Spinal cord (tissue), 10 donors: ENCODE results near the gene UNC5C. TPM values are rescaled to one million over a fixed set of nuclear protein-coding genes. Genes with fewer than 3 reads are reported as not detected.

Source experiments
- DNase-seq, 6 donors: peaks; one replicate each; pipeline versions ENCODE4 v3.0.0 to v3.0.0-alpha.2; 2013 to 2015; ENCODE audit warnings: low spot score in 6 of 6, low read depth in 4 of 6
- H3K27ac ChIP-seq: one replicate; pipeline ENCODE4 v1.5.1; 2013; ENCODE audit warnings: low read depth, low read length, control low read depth
- H3K27me3 ChIP-seq: one replicate; pipeline ENCODE4 v1.6.1; 2013; ENCODE audit warnings: low read length; ENCODE audit not compliant: control insufficient read depth, insufficient read depth
- H3K36me3 ChIP-seq: one replicate; pipeline ENCODE4 v1.6.1; 2013; ENCODE audit warnings: low read length; ENCODE audit not compliant: control insufficient read depth, insufficient read depth
- H3K4me1 ChIP-seq: one replicate; pipeline ENCODE4 v1.6.1; 2013; ENCODE audit warnings: low read length; ENCODE audit not compliant: control insufficient read depth, insufficient read depth
- H3K4me3 ChIP-seq: one replicate; pipeline ENCODE4 v1.5.1; 2013; ENCODE audit warnings: low read depth, low read length, control low read depth
- H3K9me3 ChIP-seq: one replicate; pipeline ENCODE4 v1.6.1; 2013; ENCODE audit warnings: low read length; ENCODE audit not compliant: control insufficient read depth, insufficient read depth
- WGBS: methylation state at CpG from one replicate; pipeline ENCODE4 v1.1.5; 2013; ENCODE audit warnings: missing lambda C conversion rate; ENCODE audit not compliant: insufficient coverage; 5-methylcytosine and 5-hydroxymethylcytosine counted together
- polyA plus RNA-seq, 2 donors: library from polyadenylated mRNA; unstranded; fragments of 120-200 nt; gene quantifications; one replicate each; pipeline ENCODE4 v1.2.1, GENCODE V29; 2013; ENCODE audit not compliant: insufficient read length in 2 of 2
- total RNA-seq, 2 donors: library from RNA; depleted of rRNA in 1 of 2; stranded (reverse); fragments of 120-200 nt in 1 of 2; fragments of >200 nt in 1 of 2; gene quantifications; one replicate each; pipeline versions ENCODE4 v1.2.3 to v1.2.4, GENCODE V29; 2013 to 2014
- donor health status: healthy.

The UNC5C gene
- total and polyA plus RNA-seq, 4 donors = 11.3 to 33.2 (median 20.7) TPM

- no peaks in the 10 kb centered on the region for H3K27me3 ChIP-seq
- H3K4me1 ChIP-seq = peaks cover 5% of the 10 kb centered on the region
- peaks cover 5% of the 10 kb centered on the region for H3K36me3 ChIP-seq
- no peak for DNase-seq
- no peak overlapping the region for H3K27ac ChIP-seq
- 97% methylated on average over 6 of the region's 7 CpGs for WGBS
- H3K4me3 ChIP-seq = no peak overlapping the region
- H3K9me3 ChIP-seq = no peaks in the 10 kb centered on the region
Measured at GRCh38 chr4:95198961-95199360, 349.8 kb downstream of the UNC5C start.

DNA sequence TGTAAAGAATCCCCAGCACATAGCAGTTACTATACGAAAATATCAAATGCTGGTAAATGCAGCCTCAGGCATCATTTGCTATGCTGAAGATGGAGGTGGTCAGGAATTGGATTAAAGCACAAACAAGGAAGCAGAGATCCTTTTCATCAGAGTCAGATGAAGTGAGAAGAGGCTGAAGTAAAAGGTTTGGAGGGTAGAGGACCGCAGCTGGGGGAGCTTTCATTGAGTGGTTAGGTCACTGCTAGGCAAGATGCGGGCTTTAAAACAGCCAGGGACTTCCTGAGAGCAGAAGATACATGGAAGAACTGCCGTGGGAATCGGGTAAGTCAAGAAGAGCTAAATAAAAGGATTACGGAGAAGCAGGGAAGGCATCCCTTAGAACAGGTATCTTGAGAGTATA is 351.4 kb downstream of the UNC5C start:
- no peak for DNase-seq
- Histone ChIP-seq H3K27ac (no peak overlapping the region), H3K9me3 (no peaks in the 10 kb centered on the region), H3K36me3 (peaks cover 5% of the 10 kb centered on the region), H3K27me3 (no peaks in the 10 kb centered on the region), H3K4me3 (no peak overlapping the region), H3K4me1 (peaks cover 11% of the 10 kb centered on the region)
- 69% methylated on average over 3 of the region's 6 CpGs for WGBS

GRCh38 chr4:95193391-95194224 is 355.2 kb downstream of the UNC5C start:
- Histone ChIP-seq H3K27me3 (no peaks in the 10 kb centered on the region), H3K27ac (no peak overlapping the region), H3K4me3 (no peak overlapping the region), H3K36me3 (peaks cover 5% of the 10 kb centered on the region), H3K9me3 (no peaks in the 10 kb centered on the region), H3K4me1 (peaks cover 24% of the 10 kb centered on the region)
- 38% methylated on average over 22 of the region's 22 CpGs for WGBS
- peak in 1 of 6 donors; percentile 52 for DNase-seq

- WGBS = 96% methylated on average over 3 of the region's 3 CpGs
- Histone ChIP-seq H3K4me3 (no peak overlapping the region), H3K36me3 (peaks cover 5% of the 10 kb centered on the region), H3K4me1 (peaks cover 24% of the 10 kb centered on the region), H3K9me3 (no peaks in the 10 kb centered on the region), H3K27ac (no peak overlapping the region), H3K27me3 (no peaks in the 10 kb centered on the region)
- no peak for DNase-seq
Measured at GRCh38 chr4:95191537-95191936, 357.2 kb downstream of the UNC5C start.

DNA sequence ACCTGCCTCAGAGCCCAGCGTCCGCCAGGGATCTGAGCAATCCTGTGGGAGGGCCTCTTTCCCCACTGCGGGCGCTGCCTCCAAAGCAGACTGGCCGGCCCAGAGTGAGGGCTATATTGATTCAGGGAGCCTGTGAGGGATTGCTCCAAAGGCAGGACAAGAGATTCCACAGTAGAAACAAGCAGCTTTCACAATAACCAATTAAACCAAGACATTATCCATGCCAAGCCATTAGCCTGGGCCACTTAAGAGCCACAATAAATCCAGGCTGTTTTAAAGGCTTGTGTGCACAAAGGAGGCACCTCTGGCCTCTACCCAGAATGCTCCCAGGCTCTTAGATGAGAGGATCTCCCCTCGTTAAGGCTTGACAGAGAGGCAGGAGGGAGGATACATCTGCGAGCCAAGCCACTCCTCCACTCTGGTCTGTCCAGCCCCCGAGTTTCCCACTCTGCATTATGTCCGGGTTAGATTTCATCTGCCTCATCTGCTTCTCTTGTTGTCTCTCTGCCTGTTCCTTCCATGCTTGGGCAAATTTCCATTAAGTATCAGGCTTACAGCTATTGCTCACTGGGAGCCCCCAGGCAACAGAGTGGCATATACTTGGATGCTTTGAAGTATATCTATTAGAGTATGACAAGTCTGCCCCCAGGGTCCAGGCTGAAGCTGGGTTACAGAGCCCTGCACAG is 357.9 kb downstream of the UNC5C start:
- Histone ChIP-seq H3K27ac (no peak overlapping the region), H3K36me3 (peaks cover 5% of the 10 kb centered on the region), H3K4me1 (peaks cover 24% of the 10 kb centered on the region), H3K9me3 (no peaks in the 10 kb centered on the region), H3K4me3 (no peak overlapping the region), H3K27me3 (no peaks in the 10 kb centered on the region)
- 0% methylated on average over 2 of the region's 9 CpGs for WGBS
- peak in 5 of 6 donors; percentile 59 to 93 (median 76) for DNase-seq

DNA sequence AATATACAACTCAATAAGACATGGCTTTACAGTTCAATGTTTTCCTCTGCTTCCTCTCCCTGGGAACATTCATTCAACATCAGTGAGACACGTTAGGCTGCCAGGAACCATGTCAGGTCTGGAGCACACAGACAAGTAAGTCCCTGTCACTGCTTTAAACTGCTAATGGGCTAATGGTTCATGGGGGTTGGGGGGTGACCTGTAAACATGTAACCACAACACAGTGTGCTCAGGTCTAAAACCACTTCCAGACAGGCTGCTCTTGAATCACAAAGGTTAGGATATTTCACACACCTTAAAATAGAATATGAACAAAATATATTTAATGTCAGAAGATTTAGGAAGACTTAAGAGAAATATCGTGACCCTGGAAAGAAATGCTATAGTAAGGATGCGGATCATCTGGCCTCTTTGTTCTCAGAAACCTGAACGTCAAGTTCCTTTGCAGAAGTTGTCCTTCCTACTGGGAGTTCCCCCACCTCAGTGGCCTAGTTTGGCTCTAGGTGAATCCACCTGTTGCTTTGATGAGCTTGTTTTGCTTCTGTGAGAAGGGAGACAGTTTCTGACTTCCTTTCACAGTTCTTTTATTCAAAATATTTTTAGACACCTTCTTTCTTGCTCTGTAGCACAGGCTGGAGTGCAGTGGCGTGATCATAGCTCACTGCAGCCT is 359.9 kb downstream of the UNC5C start:
- DNase-seq = no peak
- Histone ChIP-seq H3K27ac (no peak overlapping the region), H3K27me3 (no peaks in the 10 kb centered on the region), H3K36me3 (peaks cover 4% of the 10 kb centered on the region), H3K4me3 (no peak overlapping the region), H3K4me1 (peaks cover 22% of the 10 kb centered on the region), H3K9me3 (no peaks in the 10 kb centered on the region)
- WGBS = 92% methylated on average over 3 of the region's 5 CpGs

DNA sequence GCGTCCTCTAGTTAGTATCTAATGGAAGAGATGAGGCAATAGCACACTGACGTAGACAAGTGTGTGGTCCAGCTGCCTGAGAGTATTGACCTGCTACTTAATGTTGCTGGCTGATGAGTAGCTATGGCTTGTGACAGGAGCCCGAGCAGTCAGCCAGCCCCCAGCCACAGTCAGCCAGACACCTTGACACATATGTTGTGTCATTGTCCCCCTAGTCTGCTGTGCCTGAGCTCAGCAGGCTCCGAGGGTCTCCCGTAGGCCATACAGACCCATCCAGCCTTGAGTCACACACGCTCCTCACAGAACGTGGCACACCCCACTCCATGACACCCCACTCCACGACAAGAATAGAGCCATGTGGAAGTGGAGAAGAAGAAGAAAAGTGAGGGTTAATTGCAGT is 362.1 kb downstream of the UNC5C start:
- Histone ChIP-seq H3K27me3 (no peaks in the 10 kb centered on the region), H3K4me1 (peaks cover 16% of the 10 kb centered on the region), H3K9me3 (no peaks in the 10 kb centered on the region), H3K27ac (no peak overlapping the region), H3K36me3 (no peaks in the 10 kb centered on the region), H3K4me3 (no peak overlapping the region)
- WGBS = 88% methylated on average over 4 of the region's 8 CpGs
- DNase-seq = no peak

DNA sequence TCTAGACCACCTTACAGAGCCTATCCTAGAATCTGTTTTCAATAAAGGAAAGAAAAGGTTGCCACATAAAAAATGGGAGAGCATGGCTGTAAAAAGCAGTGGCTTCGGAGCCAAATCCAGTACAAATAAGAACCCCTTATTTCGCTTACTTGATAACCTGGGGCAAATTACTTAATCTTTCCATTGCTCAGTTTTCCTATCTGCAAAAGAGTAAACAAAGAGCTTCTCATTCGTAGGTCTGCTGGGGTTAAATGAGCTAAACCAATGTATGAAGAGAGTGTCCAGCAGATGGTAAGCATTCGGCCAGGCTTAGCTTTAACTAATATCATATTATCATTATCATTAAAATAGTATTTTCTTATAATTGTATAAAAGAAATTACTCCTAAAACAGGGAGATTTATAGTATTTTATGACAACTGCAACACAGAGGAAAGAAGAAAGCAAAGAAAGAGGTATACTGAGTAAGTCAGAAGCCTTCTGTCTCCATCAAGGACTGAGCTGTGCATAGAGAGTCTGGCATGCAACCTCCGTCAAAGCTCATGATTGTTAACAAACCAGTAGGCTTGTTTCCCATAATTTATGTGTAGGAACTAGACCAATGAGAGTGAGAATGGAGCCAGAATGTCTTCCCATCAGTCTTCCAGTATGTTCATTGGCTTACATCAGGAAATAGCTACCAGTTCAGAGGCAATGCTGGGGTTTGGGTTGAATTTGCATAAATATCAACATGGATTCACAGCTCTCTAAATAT is 364.9 kb downstream of the UNC5C start:
- peaks cover 16% of the 10 kb centered on the region for H3K4me1 ChIP-seq
- H3K4me3 ChIP-seq = no peak overlapping the region
- peaks cover 3% of the 10 kb centered on the region for H3K36me3 ChIP-seq
- no peaks in the 10 kb centered on the region for H3K9me3 ChIP-seq
- no peak for DNase-seq
- 40% methylated on average over 1 of the region's 5 CpGs for WGBS
- H3K27ac ChIP-seq = no peak overlapping the region
- no peaks in the 10 kb centered on the region for H3K27me3 ChIP-seq

DNA sequence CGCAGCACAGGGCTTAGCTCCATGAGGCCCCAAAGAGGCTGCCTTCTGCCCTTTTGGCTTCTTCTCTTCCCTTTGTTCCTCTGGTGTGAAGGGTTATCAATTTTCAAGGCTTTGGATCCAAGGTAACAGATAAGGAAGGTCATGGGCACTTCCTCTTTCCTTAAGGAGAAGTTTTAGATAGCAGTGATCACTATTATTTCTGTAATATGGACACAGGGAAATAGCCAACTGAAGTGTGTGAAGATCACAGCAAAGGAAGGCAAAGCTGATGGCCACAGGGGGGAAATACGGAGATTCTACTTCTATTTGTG is 366.8 kb downstream of the UNC5C start:
- no peak for DNase-seq
- Histone ChIP-seq H3K4me3 (no peak overlapping the region), H3K27me3 (no peaks in the 10 kb centered on the region), H3K36me3 (peaks cover 13% of the 10 kb centered on the region), H3K4me1 (peaks cover 16% of the 10 kb centered on the region), H3K27ac (no peak overlapping the region), H3K9me3 (no peaks in the 10 kb centered on the region)
- no CpG with 5 or more reads among the region's 2 CpGs for WGBS
